Lower lobe of right lung (tissue), 2 donors: ENCODE results near the gene PAGE5. TPM values are rescaled to one million over a fixed set of nuclear protein-coding genes. Genes with fewer than 3 reads are reported as not detected.

Experiments
- ATAC-seq, 2 donors: fragments of 200-7000 bp; cut with Tn5 transposase; one replicate each; pipeline ENCODE4 v1.9.1; 2020 to 2022; ENCODE audit warnings: mild to moderate bottlenecking in 2 of 2, moderate library complexity in 2 of 2
- DNase-seq: peaks from one replicate; pipeline ENCODE4 v3.0.0-alpha.2; 2020
- H3K27ac ChIP-seq: fragments of 200-600 bp; one replicate; pipeline ENCODE4 v1.8.0; 2022
- H3K27me3 ChIP-seq: fragments of 200-600 bp; one replicate; pipeline ENCODE4 v1.8.0; 2022; ENCODE audit warnings: low read depth
- H3K36me3 ChIP-seq: fragments of 200-600 bp; one replicate; pipeline ENCODE4 v1.8.0; 2022; ENCODE audit warnings: mild to moderate bottlenecking
- H3K4me1 ChIP-seq: fragments of 200-600 bp; one replicate; pipeline ENCODE4 v1.8.0; 2022
- H3K4me3 ChIP-seq: fragments of 200-600 bp; one replicate; pipeline ENCODE4 v1.8.0; 2022; ENCODE audit warnings: mild to moderate bottlenecking
- H3K9me3 ChIP-seq: fragments of 200-600 bp; one replicate; pipeline ENCODE4 v1.8.0; 2022
- CTCF ChIP-seq: fragments of 200-600 bp; IDR thresholded peaks from one replicate; pipeline ENCODE4 v1.8.0; 2022; ENCODE audit warnings: antibody characterized with exemption, mild to moderate bottlenecking
- intact Hi-C: fragments of 100-400 bp; cut with DNase I; formaldehyde crosslinking; loops from one replicate; pipeline ENCODE4 v1.11.0; 2022
- total RNA-seq: library from RNA; stranded (reverse); fragmentation: NEBNext Ultra II Directional; extraction: Animal tissue kit (Norgen Biotek cat#: 25700); gene quantifications from one replicate; pipeline ENCODE4 v1.2.1, GENCODE V29; 2021
- donor health status: DM: no; HTN: yes; CAD: no; lungs with severe emphysema.

Gene PAGE5
- total RNA-seq, 1 donor from 2014 or later = not detected

- no peak within 1 kb of the TSS for H3K4me3 ChIP-seq
- ATAC-seq = no peak
- H3K36me3 ChIP-seq = no peaks in the 10 kb centered on the region
- TF ChIP-seq CTCF = no peak
- intact Hi-C loops = no loop called here
- no peaks in the 10 kb centered on the region for H3K9me3 ChIP-seq
- DNase-seq = no peak
- H3K27me3 ChIP-seq = no peaks in the 10 kb centered on the region
- H3K4me1 ChIP-seq = no peaks in the 10 kb centered on the region
- H3K27ac ChIP-seq = no peak within 1 kb of the TSS
These were observed 44.7 kb downstream of the PAGE5 start, which contains the start of gene PAGE3 for GRCh38 chrX:55264816-55265215. Gene PAGE3, minus strand, starts transcription at chrX:55264916. Its CDS starts 1,013 bp downstream, at chrX:55263903.

Other genes with a start within 250 kb of the PAGE5 start
- 0.27 TPM for gene PFKFB1, start 226.2 kb upstream of the PAGE5 start, total RNA-seq
- gene APEX2, start 220.0 kb upstream of the PAGE5 start, total RNA-seq = 11.7 TPM
- gene ALAS2, start 189.4 kb upstream of the PAGE5 start, total RNA-seq = 0.89 TPM
- not detected for gene PAGE2B, start 145.3 kb upstream of the PAGE5 start, total RNA-seq
- gene PAGE2, start 131.3 kb upstream of the PAGE5 start, total RNA-seq = not detected
- gene PAGE3, start 44.6 kb downstream of the PAGE5 start, total RNA-seq = not detected
- 25.6 TPM for gene MAGEH1, start 231.8 kb downstream of the PAGE5 start, total RNA-seq